HG02852 (cell line): Measurements from ENCODE around the gene DCAF4L1.

Experiments used
- ATAC-seq: cut with Tn5 transposase; IDR thresholded peaks from one replicate; pipeline ENCODE4 v1.9.1; 2021; ENCODE audit warnings: mild to moderate bottlenecking, moderate library complexity; ENCODE audit not compliant: unreplicated experiment

Gene DCAF4L1, protein sequence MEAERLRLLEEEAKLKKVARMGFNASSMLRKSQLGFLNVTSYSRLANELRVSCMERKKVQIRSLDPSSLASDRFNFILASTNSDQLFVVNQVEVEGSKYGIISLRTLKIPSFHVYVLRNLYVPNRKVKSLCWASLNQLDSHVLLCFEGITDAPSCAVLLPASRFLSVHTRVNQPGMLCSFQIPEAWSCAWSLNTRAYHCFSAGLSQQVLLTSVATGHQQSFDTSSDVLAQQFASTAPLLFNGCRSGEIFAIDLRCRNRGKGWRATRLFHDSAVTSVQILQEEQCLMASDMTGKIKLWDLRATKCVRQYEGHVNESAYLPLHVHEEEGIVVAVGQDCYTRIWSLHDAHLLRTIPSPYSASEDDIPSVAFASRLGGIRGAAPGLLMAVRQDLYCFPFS

DNA sequence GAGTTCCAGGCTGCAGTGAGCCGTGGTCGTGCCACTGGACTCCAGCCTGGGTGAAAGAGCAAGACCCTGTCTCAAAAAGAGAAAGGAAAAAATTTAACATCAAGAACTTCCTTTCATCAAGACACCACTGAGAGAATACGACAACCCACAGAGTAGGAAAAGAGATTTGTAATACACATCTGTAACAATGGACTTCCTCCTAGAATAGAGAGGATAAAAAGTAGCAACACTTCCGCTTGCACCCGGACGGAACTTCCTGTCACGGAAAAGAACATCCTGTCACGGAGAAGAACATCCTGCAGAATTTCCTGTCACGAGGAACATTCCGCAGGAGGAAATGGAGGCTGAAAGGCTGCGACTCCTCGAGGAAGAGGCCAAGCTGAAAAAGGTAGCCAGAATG lies at the start of gene DCAF4L1:
TSS of gene DCAF4L1 (plus strand) at position 301 of the 400 bp plus-strand sequence. CDS start at position 338, 37 bp downstream.
- no peak for ATAC-seq

- no peak for ATAC-seq
Measured at GRCh38 chr4:41932988-41933387, 48.6 kb upstream of the DCAF4L1 start.

- ATAC-seq: no peak
Measured at GRCh38 chr4:41933997-41934503, 47.5 kb upstream of the DCAF4L1 start.

DNA sequence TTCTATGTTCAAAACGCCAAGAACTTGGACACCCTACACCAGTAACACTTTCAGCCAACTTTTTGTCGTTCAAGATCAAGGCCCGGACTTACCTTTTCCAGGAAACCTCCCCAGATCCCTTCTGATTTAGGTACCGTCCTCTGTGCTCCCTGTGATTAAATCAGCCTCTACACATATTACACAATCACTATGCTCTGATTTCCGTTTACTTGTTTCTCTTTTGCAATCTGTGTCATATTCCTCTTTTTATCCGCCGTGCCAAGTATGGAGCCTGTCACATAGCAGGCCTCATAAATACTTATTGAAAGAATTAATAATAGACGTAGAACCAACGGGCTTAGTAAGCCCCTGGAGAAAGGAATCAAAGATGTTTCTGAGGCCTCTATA lies 47.0 kb upstream of the DCAF4L1 start:
- no peak for ATAC-seq

- ATAC-seq: peak; percentile 97
Measured at GRCh38 chr4:41934901-41935651, 46.5 kb upstream of the DCAF4L1 start, which contains the start of gene TMEM33. TSS of gene TMEM33 (plus strand) at chr4:41935429. CDS start at chr4:41935485, 56 bp downstream.

- peak; percentile 11 for ATAC-seq
Measured at GRCh38 chr4:41935652-41936021, 45.9 kb upstream of the DCAF4L1 start.

DNA sequence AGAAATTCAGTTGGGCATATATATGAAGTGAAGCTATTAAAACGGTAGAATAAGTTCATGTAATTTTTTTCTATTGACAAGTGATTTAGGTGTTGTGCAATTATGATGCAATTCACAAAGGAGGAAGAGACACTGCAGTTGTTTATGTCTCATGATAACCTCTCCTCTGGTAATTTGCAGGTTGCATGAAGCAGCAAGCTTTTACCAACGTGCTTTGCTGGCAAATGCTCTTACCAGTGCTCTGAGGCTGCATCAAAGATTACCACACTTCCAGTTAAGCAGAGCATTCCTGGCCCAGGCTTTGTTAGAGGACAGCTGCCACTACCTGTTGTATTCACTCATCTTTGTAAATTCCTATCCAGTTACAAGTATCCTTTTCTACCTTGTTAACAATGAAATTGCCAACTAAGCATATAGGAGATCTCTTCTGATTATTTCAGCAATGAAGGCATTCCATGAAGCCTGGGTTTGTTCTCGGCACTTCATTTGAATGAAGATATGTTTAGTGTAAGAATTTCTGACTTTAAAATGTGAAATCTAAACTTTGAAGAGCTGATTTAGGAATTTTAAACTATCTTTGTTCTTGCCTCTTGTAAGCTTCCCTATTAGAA lies 42.4 kb upstream of the DCAF4L1 start:
- ATAC-seq: no peak

GRCh38 chr4:41940834-41941233 lies 40.7 kb upstream of the DCAF4L1 start:
- ATAC-seq: no peak

DNA sequence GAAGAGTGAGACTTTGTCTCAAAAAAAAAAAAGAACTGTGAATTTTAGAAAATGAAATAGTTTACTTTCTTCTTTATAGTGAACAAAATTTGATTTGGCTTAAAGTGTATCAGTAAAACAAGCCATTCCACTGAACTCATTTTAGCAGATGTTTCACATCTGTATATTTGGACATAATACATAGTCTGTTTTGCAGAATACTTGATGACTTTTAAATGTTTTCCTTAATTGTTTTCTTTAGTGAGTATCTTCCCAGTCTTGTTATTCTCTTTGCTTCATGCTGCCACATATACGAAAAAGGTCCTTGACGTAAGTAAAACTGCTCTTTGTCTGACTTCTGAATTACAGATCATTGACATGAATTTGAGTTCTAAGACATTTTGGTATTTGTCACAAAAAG lies 38.0 kb upstream of the DCAF4L1 start:
- ATAC-seq: no peak

GRCh38 chr4:41944089-41944488 lies 37.5 kb upstream of the DCAF4L1 start:
- ATAC-seq: no peak

- no peak for ATAC-seq
Measured at GRCh38 chr4:41949531-41949930, 32.0 kb upstream of the DCAF4L1 start.

DNA sequence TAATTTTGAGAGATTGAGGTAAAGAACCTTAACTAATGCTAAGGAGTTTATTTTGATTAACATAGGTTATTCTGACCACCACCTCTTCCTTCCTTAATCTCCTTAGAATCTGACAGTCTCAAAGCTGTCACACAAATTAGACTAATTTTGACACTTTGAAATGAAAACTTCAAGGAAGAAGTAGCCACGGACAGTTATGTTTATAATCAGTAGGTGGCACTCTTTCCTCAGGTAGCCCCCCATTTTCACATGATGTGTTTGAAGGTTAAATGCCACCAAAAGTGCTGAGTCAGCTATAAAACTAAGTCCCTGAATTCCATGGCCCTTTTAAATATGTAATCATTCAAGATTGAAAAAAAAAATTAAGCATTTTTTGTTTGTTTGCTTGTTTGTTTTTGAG lies 23.9 kb upstream of the DCAF4L1 start:
- ATAC-seq: no peak

DNA sequence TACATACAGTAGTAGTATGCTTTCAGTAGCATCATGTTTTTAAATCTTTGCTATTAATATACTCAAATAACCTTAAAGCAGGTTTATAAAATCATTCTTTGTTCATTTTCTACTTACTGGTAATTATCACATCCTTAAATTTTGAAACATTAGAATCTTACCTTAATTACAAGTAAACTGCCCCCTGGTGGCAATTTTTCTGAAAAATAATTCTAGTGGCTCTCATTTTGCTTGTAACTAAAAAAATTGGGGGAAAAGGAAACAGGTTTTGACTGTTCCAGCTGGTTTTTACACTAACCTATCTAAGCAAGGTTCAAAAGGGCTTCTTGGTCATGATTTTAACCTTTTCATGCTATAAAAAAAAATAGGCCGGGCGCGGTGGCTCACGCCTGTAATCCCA lies 18.5 kb upstream of the DCAF4L1 start:
- no peak for ATAC-seq

- no peak for ATAC-seq
Measured at GRCh38 chr4:41964401-41964800, 17.2 kb upstream of the DCAF4L1 start.

DNA sequence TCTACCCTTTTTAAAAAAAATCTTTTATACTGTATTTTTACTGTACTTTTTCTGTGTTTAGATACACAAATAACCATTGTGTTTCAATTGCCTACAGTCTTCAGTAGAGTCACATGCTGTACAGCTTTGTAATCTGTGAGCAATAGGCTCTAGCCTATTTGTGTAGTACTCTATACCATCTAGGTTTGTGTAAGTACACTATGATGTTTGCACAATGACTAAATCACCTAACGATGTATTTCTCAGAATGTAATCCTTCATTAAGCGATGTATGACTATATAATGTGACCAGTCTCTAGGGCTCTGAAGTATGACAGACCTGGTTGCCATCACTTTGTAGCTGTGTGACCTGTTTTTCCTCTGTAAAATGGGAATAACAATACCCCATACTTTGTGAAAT lies 14.2 kb upstream of the DCAF4L1 start:
- ATAC-seq: no peak

- ATAC-seq: no peak
Measured at GRCh38 chr4:41969671-41970070, 11.9 kb upstream of the DCAF4L1 start.

GRCh38 chr4:41975341-41975740 lies 6.2 kb upstream of the DCAF4L1 start:
- no peak for ATAC-seq

GRCh38 chr4:41976775-41977516 lies 4.6 kb upstream of the DCAF4L1 start:
- no peak for ATAC-seq

- ATAC-seq: no peak
Measured at GRCh38 chr4:41977709-41978108, 3.8 kb upstream of the DCAF4L1 start.

DNA sequence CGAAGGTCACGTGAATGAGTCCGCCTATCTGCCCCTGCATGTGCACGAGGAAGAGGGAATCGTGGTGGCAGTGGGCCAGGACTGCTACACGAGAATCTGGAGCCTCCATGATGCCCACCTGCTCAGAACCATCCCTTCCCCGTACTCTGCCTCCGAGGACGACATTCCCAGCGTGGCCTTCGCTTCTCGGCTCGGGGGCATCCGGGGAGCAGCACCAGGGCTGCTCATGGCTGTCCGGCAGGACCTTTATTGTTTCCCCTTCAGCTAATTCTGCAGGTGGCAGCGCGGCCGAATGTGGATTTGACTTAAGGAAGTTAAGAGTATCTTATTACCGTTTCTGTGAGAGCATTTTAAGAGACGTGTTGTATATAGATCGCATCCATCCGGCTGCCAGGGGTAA lies 1.2 kb downstream of the DCAF4L1 start:
- ATAC-seq: no peak

GRCh38 chr4:41985151-41985550 lies 3.6 kb downstream of the DCAF4L1 start:
- ATAC-seq: no peak
